ENCODE results near the gene KCNMA1.

KCNMA1 gene

DNA sequence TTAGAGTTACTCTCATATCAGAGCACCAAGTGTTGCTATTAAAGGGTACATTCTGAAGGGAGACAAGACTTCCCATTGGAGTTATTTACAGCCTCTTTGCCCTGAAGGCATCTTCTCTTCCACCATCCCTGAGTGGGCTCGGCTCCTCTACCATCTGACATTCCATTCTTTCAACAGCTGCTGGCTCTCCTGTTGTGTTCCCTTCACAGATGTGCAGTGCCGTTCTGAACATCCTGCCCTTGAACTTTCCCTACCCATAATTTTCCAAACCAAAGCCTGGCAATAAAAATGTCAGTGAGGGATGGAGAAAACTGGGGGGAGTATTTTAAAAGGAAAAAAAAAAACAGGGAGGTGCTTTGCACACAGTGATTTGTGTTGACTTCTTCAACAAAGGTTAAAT is 392.9 kb downstream of the KCNMA1 start:
- no peak for DNase-seq (ENCODE audit: low read depth in 3 of 3)

DNA sequence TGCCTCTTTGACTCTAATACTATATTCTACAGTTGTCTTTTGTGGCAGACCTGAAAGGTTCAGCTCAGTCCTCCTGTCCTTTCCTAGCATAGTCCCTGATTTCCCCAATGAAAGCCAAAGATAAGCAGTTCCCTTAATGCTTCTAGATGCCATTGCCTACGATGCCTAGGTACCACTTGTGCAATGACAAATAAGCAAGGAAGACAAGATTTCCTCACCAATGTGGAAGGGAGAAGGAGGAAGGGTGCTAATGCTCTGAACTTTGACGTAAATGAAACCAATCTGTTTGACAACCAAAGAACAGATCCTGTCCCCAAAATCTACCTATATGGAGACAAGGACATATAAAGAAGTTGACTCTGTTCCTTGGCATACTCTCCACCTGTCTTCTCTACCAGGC is 393.3 kb downstream of the KCNMA1 start:
- no peak for DNase-seq (ENCODE audit: low read depth in 3 of 3)

DNA sequence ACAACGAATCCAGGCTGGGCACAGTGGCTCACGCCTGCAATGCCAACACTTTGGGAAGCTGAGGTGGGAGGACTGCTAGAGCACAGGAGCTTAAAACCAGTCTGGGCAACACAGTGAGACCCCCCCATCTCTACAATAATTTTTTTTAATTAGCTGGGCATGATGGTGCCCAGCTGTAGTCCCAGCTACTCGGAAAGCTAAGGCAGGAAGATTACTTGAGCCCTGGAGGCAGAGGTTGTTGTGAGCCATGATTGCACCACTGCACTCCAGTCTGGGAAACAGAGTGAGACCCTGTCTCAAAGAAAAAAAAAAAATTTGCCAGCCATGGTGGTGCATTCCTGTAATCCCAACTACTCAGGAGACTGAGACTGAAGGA is 396.3 kb downstream of the KCNMA1 start:
- no peak for DNase-seq (ENCODE audit: low read depth in 3 of 3)

DNA sequence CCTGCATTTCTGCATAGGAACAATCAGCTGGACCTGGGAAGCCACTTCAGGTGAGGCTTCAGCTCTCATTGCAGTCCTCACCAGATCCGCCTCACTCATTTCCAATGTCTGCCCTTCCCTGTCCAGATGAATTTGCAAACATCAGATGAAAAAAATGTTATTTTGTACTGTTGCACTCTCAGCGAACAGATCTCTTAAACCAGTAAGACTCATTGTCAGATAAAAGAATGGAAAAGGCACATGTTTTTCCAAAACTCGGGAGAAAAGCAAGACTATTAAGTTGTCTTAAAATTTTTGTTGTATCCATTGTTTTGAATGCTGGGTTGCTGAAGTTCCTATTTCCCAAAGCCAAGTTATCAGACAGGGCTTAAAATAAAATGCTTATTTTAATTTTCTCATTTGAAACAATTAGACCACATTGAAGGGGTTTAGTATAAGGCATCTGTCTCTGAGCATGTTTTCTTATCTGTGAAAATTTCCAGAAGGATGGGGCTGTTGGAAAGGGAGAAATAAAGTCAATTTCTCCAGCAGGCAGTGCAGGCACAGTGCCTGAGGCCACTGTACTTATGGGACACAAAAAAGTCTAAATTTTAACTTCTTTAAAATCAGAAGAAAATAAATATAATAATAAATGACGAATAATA is 396.8 kb downstream of the KCNMA1 start:
- no peak for DNase-seq (ENCODE audit: low read depth in 3 of 3)

DNA sequence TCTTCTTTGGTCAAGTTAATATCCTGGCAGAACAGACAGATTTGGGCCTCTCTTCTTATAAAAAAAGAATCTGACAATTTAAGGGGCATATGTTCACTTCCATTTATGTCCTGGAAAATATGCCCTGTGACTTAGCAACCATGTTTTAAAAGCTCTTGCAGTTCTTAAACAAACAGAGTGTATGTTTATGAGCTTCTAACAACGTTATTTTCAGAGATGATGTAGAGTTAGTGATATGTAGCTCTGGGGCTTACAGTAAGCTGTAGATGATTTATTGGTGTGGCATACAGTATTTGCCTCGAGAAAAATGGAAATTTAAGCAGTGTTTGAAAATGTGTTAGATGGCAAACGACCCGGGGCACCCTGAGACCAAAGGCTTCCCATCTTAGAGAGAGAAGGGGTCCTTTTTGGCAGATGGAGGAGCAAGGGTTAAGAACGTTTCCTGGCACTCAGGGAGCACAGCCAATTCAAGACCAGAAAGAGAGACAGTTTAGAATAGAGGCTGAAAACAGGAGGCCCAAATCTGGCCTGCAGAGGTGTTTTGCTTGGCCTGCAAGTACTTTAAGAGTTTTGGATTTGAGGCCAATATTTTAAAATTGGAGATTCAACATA is 397.5 kb downstream of the KCNMA1 start:
- no peak for DNase-seq (ENCODE audit: low read depth in 3 of 3)

DNA sequence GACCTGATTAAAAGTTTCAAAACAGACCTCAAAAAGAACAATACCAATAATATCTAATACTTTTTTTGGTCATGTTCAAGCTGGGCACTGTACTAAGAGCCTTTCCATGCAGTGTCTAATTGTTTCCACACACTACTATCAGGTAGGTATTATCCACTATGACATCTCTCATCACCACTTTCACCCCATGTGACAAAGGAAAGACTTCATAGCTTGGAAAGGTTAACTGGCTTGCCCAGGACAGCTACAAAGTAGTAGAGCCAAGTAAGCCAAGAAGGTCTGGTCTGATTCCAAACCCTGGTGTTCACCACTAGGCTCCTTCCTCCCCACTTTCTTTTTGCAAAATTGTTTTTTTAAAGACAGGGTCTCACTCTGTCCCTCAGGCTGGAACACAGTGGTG is 400.5 kb downstream of the KCNMA1 start:
- DNase-seq (ENCODE audit: low read depth in 3 of 3): no peak

DNA sequence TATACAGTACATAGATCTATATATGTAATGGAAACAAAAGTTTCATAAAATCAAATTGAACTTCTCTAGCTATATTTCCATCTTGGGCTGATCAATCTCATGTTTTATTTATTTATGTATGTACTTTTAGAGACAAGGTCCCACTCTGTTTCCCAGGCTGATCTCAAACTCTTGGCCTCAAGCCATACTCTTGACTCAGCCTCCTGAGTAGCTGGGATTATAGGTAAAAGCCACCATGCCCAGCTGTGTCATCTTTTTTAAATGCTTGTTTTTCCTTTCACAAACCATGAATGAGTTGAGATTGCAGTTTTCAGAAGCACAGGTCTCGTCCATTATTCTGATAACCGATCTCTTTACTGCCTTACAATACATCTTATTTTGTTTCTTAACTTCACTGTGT is 400.9 kb downstream of the KCNMA1 start:
- DNase-seq (ENCODE audit: low read depth in 3 of 3): no peak

DNA sequence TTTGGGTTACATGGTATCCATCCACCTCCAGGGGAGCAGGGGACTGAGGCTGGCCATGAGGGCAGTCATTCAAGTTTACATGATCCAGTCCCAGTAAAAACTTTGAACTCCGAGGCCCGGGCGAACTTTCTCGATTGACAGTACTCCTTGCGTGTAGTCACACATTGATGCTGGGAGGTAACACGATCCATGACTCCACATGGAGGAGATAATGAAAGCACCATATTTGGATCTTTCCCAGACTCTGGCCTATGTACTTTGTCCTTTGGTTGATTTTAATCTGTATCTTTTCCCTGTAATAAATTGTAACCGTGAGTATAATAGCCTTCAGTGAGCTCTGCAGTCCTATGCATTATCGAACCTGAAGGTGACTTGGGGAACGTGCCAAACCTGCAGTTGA is 401.6 kb downstream of the KCNMA1 start:
- no peak for DNase-seq (ENCODE audit: low read depth in 3 of 3)

DNA sequence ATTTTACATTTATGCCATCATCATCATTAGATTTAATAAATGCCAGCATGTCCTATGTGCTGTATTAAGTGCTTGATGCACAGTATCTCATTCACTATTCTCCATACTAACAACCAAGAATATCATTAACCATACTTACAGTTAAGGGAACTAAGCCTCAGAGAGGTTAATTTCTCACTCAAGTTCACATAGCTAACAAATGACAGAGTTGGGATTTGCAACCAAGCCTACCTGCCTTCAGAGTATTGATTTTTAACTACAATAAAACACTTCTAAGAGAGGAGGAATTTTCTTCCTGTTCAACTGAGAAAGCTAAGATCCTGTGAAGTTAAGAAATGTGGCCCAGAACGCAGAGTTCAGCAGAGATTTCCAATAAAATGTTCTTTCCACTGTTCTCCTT is 403.0 kb downstream of the KCNMA1 start:
- DNase-seq (ENCODE audit: low read depth in 3 of 3): no peak

DNA sequence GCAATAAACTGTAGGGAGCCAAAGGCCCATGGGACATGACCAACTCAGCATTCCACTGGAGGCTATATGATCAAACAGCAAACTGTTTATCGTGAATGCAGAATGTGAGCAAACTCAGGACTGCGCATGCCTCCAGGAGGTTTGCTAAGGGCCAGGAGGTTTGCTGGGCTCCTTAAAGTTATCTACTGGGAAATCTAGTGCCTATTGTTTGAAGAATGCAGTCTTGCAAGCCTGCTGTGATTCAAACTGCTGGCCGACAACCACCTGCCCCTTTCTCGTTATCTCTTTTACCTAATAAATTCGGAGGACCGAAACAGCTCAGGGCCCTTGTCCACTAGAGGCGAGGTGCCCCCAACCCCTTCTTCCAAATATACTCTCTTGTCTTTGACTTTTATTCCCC is 404.1 kb downstream of the KCNMA1 start:
- no peak for DNase-seq (ENCODE audit: low read depth in 3 of 3)

DNA sequence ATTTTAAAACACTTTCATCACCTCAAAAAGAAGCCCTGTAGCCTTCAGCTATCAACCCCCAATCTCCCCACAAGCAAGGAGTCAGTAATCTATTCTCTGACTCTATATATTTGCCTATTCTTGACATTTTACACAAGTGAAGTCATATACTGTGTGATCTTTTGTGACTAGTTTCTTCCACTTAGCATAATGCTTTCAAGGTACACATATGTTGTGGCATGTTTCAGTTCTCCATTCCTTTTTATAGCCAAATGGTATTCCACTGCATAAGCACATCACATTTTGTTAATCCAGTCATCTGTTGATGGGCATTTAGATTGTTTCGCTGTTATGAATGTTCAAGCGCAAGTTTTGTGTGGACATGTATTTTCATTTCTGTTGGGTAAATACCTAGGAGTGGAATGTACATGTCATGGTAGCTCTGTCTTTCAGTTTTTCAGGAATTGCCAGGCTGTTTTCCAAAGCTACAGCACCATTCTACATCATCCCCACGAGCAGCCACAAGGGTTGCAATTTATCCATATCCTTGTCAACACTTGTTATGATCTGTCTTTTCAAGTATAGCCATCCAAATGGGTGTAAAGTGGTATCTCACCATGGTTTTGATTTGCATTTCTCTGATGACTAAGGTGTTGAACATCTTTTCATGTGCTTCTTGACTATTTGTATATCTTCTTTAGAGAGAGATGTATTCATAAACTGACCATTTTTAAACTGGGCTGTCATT is 405.6 kb downstream of the KCNMA1 start:
- no peak for DNase-seq (ENCODE audit: low read depth in 3 of 3)

DNA sequence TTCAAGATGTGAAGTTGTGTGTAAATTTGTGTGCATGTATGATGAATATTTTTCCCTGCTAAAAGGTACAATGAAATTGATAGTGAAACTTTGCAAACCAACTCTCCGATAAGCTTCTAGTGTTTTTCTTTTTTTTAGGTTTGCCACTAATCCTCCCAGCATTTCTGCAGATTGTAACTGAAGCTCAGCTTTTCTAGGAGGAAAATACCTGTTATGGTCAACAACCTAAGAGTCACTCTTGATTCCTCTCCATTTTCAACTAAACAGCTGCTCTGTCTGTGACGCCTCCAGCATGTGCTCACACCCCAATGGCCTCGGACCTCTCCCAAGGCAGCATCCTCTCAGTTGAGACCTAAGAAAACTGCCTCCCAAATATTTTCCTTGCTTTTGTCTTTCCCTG is 406.2 kb downstream of the KCNMA1 start:
- DNase-seq (ENCODE audit: low read depth in 3 of 3): no peak

DNA sequence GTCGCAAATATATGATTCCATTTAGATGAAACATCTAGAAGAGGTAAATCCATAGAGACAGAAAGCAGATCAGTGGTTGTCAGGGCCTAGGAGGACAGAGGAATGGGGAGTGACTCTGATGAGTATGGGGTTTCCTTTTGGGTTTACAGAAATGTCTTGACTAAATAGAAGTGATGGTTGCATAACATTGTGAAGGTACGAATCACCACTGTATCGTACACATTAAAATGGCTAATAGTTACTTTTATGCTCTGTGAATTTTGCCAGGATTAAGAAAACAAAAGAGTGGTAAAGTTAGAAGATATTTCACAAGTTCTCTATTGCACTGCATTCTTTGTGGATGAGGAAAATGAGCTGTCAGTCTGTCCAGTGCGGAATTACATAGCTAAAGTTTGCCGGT is 407.4 kb downstream of the KCNMA1 start:
- no peak for DNase-seq (ENCODE audit: low read depth in 3 of 3)

DNA sequence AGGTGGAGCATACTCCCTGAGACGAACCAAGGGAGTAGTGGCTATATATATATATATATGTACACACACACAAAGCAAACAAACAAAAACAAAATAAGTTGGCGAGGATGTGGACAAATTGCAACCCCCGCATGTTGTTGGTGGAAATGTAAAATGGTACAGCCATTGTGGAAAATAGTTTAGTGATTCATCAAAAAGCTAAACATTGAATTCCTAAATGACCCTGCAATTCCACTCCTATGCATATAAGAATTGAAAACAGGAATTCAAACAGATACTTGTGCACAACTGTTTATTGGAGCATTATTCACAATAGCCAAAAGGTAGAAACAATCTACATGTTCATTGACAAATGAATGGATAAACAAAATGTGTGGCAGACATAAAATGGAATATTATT is 407.9 kb downstream of the KCNMA1 start:
- no peak for DNase-seq (ENCODE audit: low read depth in 3 of 3)

DNA sequence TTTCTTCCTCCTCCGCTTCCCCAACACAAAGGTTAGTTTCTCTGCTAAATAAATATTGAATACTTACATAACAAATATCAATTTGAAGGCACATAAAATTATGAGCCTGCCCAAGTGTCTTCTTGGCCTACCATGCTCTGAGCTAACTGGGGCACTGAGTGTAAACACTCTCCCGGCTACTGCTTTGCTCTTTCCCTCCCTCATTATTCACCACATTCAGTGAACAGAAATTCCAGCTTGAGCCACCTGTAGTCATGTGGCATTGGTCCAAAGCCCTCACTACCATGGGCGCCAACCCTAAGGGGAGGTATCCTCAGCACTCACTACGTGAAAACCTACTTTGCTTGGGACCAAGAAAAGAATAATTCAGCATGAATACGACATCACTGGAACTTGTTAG is 409.0 kb downstream of the KCNMA1 start:
- no peak for DNase-seq (ENCODE audit: low read depth in 3 of 3)

DNA sequence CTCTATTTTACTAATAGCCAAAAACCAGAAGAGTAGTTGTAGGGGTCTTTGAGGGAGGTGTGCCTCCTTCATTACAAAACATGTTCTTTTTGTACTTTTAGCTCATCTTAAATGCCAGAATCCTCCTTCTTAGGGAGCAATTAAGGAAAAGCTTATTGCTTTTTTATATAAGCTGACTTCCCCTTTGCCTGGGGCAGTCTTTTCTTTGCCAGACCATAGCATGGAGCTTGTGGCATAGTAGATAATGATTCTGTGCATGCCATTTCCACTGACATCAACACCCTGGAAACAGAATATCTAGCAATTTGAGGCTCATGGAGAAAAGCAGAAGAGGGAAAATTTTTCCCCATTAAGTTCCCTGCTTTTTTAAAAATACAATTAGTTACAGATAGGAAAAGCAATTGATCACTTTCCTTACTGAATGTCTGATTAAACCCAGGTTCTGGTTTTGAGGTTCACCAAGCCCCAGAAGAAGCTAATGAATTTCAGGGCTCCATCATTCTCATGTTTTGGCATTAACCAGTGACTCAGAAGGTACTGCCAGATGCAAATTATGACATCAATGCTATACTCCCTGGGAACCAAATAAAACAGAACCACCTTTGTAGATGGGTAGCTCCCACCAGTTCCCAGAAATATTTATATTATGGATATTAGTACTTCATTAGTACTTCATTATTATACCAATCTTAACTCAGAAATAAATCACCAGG is 410.6 kb downstream of the KCNMA1 start:
- DNase-seq (ENCODE audit: low read depth in 3 of 3): no peak

DNA sequence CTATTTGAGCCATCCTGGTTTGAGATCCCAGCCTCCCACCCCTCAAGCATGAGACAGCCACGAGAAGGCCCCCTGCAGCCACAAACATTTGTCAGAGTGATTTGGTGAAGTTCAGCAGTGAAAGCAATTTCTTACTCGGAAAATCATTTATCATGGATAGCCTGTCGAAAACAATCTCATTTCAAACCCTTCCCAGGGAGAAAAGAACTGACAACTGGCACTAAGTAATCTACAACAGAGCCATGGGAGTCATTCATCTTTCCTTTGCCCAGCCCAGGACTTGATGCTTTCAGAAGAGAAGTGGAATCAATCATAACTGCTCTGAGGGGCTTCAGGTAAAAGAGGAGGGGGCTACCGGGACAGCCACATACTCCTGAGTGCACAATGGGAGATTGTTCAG is 411.2 kb downstream of the KCNMA1 start:
- DNase-seq (ENCODE audit: low read depth in 3 of 3): no peak

DNA sequence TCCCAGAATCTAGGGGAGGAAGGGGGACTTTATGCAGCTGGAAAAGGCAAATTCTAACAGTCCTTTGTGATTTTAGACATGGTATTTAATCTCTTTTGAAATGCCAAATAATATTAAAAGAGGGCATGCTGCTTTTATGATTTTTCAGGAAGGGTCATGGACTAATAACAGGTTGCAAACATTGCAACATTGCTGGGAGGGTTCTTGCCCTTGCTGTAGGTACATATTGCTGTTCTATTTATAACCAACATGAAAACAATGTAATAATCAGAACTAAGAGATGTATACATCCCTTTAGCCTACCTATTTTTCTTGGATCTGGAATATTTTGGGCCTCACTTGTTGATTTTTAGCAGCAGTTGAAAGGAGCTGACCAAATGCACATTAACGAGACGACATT is 411.6 kb downstream of the KCNMA1 start:
- DNase-seq (ENCODE audit: low read depth in 3 of 3): no peak

DNA sequence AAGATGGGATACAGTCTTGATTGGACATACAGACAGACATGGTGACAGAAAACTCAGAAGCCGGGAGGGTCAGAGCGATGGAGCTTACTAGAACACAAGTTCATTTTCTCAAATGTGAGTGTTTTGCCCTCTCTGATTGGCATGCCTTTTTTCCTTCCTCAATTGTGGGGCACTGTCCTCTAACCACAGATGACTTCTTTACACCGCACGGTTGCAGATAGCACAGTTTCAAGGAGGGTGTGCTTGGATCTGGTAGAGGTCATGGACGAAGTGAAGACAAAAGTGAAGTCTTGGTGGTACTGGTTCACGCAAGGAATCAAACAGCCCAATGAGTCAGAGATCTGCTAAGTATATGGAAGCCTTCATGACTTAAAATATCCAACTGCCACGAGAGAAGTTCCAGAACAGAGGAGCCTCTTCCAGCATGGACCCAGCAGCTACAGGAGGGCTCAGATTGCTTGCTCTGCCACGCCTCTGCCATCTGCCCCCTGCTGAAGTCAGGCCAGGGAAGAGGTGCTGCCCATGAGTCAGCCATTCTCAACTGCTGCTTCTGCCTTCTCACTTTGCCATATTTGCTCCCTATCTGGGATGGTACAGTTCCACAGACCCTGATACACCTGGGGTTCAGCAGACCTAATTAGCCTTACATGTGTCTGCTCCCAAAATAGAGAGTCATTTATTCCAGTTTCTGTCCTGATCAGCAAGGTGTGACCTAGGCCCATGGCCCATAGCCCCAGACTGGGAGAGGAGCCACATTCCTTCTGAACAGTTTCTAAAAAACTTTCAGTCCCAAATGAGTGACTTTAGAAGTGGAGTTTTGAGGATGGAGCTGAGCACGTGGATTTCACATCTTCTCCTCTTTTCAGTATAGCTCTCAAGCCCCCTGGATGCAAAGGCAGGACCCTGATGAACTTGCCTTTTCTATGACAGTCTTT is 413.8 kb downstream of the KCNMA1 start:
- no peak for DNase-seq (ENCODE audit: low read depth in 3 of 3)

DNA sequence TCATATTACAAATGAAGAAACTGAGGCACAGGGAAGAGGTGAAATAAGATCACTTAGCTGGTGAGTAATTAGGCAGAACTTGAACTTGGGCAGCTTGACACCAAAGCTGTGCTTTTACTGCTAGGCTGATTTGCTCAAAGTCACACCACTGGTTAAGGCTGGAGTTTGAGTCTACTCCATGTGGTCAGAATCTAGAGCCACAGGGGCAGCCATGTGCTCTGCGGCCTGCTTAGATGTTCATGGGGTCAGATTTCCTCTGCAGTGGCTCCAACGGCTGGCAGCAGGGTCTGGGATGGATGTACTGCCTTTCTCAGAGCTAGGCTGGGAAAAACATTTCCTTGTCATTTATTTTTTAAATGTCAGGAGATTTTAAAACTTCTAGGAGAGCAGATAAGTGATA is 417.5 kb downstream of the KCNMA1 start:
- no peak for DNase-seq (ENCODE audit: low read depth in 3 of 3)

DNA sequence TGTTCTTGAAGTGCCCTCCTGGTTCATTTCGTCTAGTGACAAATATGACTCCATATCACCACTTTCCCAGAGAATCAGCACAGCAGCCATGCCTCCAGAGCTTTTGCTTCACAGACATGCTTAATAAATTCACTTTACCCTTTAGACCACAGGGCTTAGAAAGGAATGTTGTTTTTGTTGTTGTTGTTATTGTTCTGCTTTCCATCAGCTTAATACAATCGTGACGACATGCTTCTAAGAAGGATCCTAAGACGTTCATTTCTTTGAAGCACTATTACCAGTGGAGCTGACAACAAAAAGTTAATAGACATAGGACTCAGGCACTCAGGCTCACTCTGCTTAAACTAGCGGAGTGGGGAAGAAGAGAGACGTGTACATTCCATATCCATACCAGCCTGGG is 418.6 kb downstream of the KCNMA1 start:
- DNase-seq (ENCODE audit: low read depth in 3 of 3): no peak

DNA sequence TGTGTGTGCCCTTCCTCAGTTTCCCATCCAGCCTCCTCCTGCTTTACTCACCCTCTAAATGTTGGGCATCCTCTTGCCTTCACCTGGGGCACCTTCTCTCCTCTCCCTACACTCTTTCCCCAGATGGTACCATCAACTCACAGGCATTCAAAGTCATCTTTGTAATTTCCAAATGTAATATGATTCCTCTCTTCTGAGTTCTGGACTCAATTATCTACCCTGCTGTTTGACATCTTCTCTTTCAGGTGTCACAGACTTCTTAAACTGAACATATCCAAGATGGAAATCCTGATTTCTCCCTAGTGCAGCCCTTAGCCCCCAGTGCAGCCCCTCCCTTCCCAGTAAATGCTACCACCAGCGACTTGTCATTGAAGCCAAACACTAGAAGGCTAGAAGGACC is 422.8 kb downstream of the KCNMA1 start:
- no peak for DNase-seq (ENCODE audit: low read depth in 3 of 3)

All from stimulated activated CD4-positive, alpha-beta T cell treated with anti-CD3 and anti-CD28 coated beads, TNF-alpha, amount 100 ng/mL, for 4 hours (primary cell).